Gastroesophageal sphincter (tissue), 4 donors: ENCODE measurements around the gene ITPA. TPM values are rescaled to one million over a fixed set of nuclear protein-coding genes. Genes with fewer than 3 reads are reported as not detected.
A peak's percentile ranks its signal among the peaks of the same experiment; 100 is the strongest.

Source experiments
- ATAC-seq: fragments of 150-250 bp; one replicate; pipeline ENCODE4 v1.9.1; 2016; ENCODE audit warnings: mild to moderate bottlenecking, moderate library complexity
- H3K27ac ChIP-seq, 4 donors: fragments of 200-600 bp; sonication (generic) in 3 of 4; 1 replicate in 3 of 4; 2 replicates in 1 of 4; pipeline ENCODE4 v1.5.1; 2016 to 2019
- H3K27me3 ChIP-seq: fragments of 200-600 bp; sonication (generic); one replicate; pipeline ENCODE4 v1.5.1; 2019
- H3K36me3 ChIP-seq, 2 donors: fragments of 200-600 bp; sonication (generic); one replicate each; pipeline ENCODE4 v1.5.1; 2019; ENCODE audit warnings: control low read depth in 1 of 2
- H3K4me1 ChIP-seq, 3 donors: fragments of 200-600 bp; sonication (generic); 1 replicate in 2 of 3; 2 replicates in 1 of 3; pipeline ENCODE4 v1.5.1; 2016 to 2019; ENCODE audit warnings: control low read depth in 2 of 3
- H3K4me3 ChIP-seq, 2 donors: fragments of 200-600 bp; sonication (generic); one replicate each; pipeline ENCODE4 v1.5.1; 2019; ENCODE audit warnings: mild to moderate bottlenecking in 1 of 2, moderate library complexity in 1 of 2
- H3K9me3 ChIP-seq, 3 donors: fragments of 200-600 bp; sonication (generic); one replicate each; pipeline ENCODE4 v1.5.1; 2017 to 2019; ENCODE audit warnings: control low read depth in 2 of 3
- EP300 ChIP-seq: sonication (generic); formaldehyde crosslinking; IDR thresholded peaks from one replicate; pipeline ENCODE4 v1.6.1; 2017; ENCODE audit warnings: antibody characterized with exemption, mild to moderate bottlenecking
- POLR2A ChIP-seq, 2 donors: fragments of 450-650 bp; IDR thresholded peaks; one replicate each; pipeline ENCODE4 v1.6.1; 2017; ENCODE audit warnings: antibody characterized with exemption in 2 of 2, mild to moderate bottlenecking in 2 of 2, moderate library complexity in 1 of 2
- POLR2AphosphoS5 ChIP-seq: sonication (generic); formaldehyde crosslinking; IDR thresholded peaks from one replicate; pipeline ENCODE4 v1.6.1; 2017; ENCODE audit warnings: antibody characterized with exemption
- WGBS, 2 donors: methylation state at CpG; one replicate each; pipeline ENCODE4 v1.1.5; 2018; ENCODE audit warnings: low coverage in 1 of 2; 5-methylcytosine and 5-hydroxymethylcytosine counted together
- total RNA-seq, 4 donors: library from RNA; depleted of rRNA; stranded (reverse); fragments of >200 nt; gene quantifications; one replicate each; pipeline ENCODE4 v1.1.0, GENCODE V29; 2016
- TF ChIP-seq, protein P1 (sequence below), 4 experiments: fragments of 200-600 bp in 2 of 4; fragments of 450-650 bp in 2 of 4; sonication (generic) in 1 of 4; IDR thresholded peaks; one replicate each; pipeline ENCODE4 v1.5.1; 2017 to 2019; ENCODE audit warnings: antibody characterized with exemption in 4 of 4, mild to moderate bottlenecking in 2 of 4, moderate library complexity in 2 of 4

The ITPA gene
- total RNA-seq, 4 donors from 2014 or later = 23.5 to 26.8 (median 25.2) TPM

DNA sequence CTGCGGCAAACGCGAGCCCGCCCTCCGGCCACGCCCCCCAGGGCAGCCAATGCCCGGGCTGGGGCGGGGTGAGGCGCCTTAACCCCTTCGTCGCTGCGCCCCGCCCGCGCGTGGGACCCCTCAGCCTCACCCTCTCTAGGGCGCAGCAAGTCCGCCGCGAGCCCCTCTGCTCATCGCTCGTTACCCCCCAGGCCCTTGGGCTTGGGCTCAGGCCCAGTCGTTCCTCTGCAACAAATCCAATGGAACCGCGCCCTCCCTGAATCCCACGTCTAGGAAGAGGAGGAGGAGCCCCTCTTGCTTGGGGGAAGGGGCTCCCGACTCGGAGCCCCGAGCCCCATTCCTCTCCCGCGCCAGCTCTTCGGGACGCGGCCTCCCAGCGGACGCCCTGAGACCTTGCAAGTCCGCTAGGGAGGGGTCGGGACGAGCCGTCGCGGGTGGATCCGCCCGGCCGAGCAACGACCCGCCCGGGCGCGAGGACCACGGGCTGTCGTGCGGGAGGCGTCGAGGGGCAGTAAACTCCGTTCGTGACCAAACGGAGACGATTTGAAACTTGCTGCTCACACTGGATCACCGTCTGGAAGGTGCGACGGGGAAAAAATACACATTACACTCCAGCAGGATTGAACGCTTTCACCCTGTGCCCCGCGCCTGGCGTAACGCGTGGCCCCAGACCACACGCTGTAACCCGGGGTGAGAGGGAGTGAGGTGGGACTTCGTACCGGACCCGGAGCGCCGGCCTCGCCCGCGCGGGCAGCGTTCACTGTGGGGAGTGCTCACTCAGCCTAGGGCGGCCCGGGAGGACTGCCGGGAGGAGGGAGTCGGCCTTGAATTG, 35.5 kb upstream of the ITPA start:
- Histone ChIP-seq H3K4me1 (peaks cover 0 to 38% (median 7%) of the 10 kb centered on the region in 3 donors), H3K9me3 (no peaks in the 10 kb centered on the region), H3K4me3 (peak overlapping the region; percentile 64 to 92), H3K27ac (peak overlapping the region; percentile 11 to 85 (median 82)), H3K36me3 (no peaks in the 10 kb centered on the region), H3K27me3 (no peaks in the 10 kb centered on the region)
- TF ChIP-seq EP300 (no peak), POLR2AphosphoS5 (peak; percentile 10), POLR2A (IDR thresholded peaks at IDR 0.05) (peak in 1 of 2 donors; percentile 11)
- TF ChIP-seq, protein P1, sequence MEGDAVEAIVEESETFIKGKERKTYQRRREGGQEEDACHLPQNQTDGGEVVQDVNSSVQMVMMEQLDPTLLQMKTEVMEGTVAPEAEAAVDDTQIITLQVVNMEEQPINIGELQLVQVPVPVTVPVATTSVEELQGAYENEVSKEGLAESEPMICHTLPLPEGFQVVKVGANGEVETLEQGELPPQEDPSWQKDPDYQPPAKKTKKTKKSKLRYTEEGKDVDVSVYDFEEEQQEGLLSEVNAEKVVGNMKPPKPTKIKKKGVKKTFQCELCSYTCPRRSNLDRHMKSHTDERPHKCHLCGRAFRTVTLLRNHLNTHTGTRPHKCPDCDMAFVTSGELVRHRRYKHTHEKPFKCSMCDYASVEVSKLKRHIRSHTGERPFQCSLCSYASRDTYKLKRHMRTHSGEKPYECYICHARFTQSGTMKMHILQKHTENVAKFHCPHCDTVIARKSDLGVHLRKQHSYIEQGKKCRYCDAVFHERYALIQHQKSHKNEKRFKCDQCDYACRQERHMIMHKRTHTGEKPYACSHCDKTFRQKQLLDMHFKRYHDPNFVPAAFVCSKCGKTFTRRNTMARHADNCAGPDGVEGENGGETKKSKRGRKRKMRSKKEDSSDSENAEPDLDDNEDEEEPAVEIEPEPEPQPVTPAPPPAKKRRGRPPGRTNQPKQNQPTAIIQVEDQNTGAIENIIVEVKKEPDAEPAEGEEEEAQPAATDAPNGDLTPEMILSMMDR (IDR thresholded peaks at IDR 0.05) = peak in 3 of 4 experiments; percentile 6 to 35 (median 11)
- ATAC-seq = peak; percentile 97
- 0 to 8% methylated on average over 2 to 5 of the region's 84 CpGs for WGBS, 2 donors

DNA sequence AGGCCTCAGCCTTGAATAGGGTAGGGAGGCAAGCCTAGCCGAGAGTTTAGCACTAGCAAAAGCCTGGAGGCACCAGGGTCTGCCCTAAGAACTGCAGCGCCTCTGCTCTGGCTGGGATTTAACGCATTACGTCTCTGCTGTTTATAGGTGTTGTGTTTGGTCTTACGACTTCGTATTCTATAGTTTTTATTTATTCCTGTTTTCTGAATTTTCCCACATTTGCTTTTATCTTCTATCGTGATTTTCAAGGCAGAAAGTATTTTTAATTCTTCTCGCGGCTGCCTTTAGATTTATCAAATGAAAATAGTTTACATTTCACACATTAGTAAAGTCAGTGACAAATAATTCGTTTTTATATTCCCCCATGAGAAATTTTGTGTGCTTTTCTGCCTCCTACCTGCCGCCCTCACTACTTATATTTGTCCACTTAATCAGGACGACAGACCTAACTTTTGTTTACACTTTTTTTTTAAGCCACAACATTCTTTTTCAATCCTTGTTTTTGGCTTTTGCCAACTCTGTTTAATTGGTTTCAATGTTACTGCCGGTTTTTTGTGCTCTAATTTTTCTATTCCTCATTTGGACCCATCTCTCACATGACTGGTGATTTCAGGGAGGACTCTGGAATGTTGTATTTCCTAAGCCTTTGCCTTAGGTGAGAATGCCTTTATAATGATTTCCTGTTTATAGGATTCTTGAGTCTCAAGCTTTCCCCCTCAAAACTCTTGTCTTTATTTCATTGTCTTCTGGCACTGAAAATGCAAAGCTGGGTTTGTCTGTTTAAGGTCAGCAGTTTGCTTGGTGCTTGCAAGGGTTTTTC, 34.6 kb upstream of the ITPA start:
- Histone ChIP-seq H3K36me3 (no peaks in the 10 kb centered on the region), H3K27ac (peak overlapping the region in 3 of 4 donors; percentile 81 to 85 (median 83)), H3K9me3 (no peaks in the 10 kb centered on the region), H3K4me3 (peak overlapping the region; percentile 64 to 92), H3K4me1 (peaks cover 0 to 38% (median 7%) of the 10 kb centered on the region in 3 donors), H3K27me3 (no peaks in the 10 kb centered on the region)
- TF ChIP-seq POLR2AphosphoS5 (no peak), EP300 (no peak), POLR2A (IDR thresholded peaks at IDR 0.05) (no peak)
- TF ChIP-seq, protein P1 (IDR thresholded peaks at IDR 0.05) = no peak
- 17 to 33% methylated on average over 5 to 13 of the region's 13 CpGs for WGBS, 2 donors
- ATAC-seq = no peak

DNA sequence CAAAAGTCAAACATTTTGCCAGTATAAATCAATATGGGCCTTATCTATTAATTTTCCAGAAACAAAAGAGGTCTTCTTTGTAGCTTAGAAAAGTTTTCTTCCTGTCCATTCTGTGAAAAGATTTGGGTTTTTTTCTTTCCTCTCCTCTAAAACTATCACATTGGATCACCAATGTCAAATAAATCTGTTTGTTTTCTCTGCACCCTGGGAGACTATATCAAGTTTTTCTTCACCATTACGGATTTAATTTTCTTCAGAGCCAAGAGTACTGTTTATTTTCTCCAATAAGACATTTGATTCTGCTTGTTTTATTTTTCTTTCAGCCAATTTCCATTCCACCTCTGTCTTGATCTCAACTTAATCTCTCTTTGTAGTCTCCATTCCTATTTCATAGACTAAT, 34.0 kb upstream of the ITPA start:
- H3K27me3 ChIP-seq = no peaks in the 10 kb centered on the region
- 16 to 44% methylated on average over 1 of the region's 1 CpG for WGBS, 2 donors
- peaks cover 0 to 38% (median 7%) of the 10 kb centered on the region in 3 donors for H3K4me1 ChIP-seq
- peak overlapping the region in 1 of 2 donors; percentile 92 for H3K4me3 ChIP-seq
- no peaks in the 10 kb centered on the region for H3K9me3 ChIP-seq
- no peak for TF ChIP-seq POLR2AphosphoS5
- TF ChIP-seq POLR2A (IDR thresholded peaks at IDR 0.05) = no peak
- TF ChIP-seq EP300 = no peak
- TF ChIP-seq, protein P1 (IDR thresholded peaks at IDR 0.05) = no peak
- no peak for ATAC-seq
- no peaks in the 10 kb centered on the region for H3K36me3 ChIP-seq
- no peak overlapping the region for H3K27ac ChIP-seq

DNA sequence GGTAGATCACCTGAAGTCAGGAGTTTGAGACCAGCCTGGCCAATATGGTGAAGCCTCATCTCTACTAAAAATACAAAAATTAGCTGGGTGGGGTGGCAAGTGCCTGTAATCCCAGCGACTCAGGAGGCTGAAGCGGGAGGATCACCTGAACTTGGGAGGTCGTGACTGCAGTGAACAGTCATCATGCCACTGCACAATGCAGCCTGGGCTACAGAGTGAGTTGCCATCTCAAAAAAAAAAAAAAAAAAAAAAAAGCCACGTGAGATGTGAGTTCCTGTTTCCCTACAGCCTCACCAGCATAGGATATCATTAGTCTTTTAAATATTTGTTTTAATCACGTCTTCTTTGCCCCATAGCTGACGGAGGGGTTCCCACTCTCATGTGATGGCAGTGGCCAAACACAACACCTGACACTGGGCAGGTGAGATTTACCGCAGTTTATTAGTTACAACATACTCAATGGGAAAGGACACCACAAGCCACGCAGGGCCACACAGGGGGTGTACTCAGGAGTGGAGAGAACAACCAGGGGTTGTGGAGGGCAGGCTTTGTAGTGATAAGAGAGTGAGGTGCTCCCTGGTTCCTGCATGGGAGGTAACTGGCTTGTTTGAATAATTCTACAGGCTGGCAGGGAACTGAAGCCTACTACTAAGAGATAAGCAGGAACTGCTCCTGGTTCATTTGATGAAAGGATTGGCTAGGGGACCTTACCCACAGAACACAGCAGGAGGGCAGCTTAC, 31.4 kb upstream of the ITPA start:
- Histone ChIP-seq H3K4me1 (peaks cover 0 to 26% (median under 1%) of the 10 kb centered on the region in 3 donors), H3K4me3 (no peak overlapping the region), H3K27me3 (no peaks in the 10 kb centered on the region), H3K36me3 (no peaks in the 10 kb centered on the region), H3K27ac (no peak overlapping the region), H3K9me3 (no peaks in the 10 kb centered on the region)
- TF ChIP-seq EP300 = no peak
- TF ChIP-seq, protein P1 (IDR thresholded peaks at IDR 0.05) = no peak
- no peak for TF ChIP-seq POLR2A (IDR thresholded peaks at IDR 0.05)
- no peak for TF ChIP-seq POLR2AphosphoS5
- 52 to 77% methylated on average over 3 to 7 of the region's 8 CpGs for WGBS, 2 donors
- no peak for ATAC-seq
